ENCODE data around the gene SPDYE6. TPM values are rescaled to one million over a fixed set of nuclear protein-coding genes. Genes with fewer than 3 reads are reported as not detected.
"Not testable (repeated sequence)": the region's sequence is repeated elsewhere in the genome, so short reads cannot be mapped to it uniquely, and the experiment has no call there.

The SPDYE6 gene
- total RNA-seq, 2 donors from 2014 or later = not detected

DNA sequence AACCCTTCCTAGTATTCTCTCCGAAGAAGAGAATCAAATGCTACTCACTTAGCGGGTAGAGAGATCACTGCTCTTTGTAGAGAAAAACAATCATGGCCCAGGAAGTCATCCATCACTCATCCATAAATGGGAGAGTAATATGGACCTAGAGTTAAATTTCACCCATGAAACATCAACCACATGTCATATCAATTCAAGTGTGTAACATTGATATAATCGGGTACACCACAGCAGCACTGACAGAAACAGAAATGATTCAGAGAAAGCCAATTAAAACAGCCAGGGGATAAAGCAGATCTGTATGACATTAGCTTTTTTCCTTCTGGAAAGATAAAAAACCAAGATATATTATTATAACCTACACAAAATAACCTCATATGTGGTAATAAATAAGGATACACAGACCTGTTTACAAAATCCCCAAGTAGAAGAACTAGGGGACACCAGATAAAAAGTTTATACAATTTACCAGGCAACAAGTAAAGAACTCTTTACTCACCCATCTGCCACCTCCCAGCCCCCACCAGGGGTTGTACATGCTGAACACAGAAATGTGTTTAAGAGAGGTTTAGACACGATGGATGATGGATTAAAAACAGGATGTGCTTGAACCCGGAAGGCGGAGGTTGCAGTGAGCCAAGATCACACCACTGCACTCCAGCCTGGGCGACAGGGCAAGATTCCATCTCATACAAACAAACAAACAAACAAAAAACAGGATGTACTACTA, 25.6 kb upstream of the SPDYE6 start:
- ATAC-seq (replicated peaks); H3K27ac Mint-ChIP-seq; H3K4me3 Mint-ChIP-seq; H3K9me3 Mint-ChIP-seq; H3K27me3 Mint-ChIP-seq; H3K4me1 Mint-ChIP-seq: not testable (repeated sequence)
- H3K36me3 Mint-ChIP-seq (ENCODE audit: low read depth) = peaks cover 100% of the 10 kb centered on the region

DNA sequence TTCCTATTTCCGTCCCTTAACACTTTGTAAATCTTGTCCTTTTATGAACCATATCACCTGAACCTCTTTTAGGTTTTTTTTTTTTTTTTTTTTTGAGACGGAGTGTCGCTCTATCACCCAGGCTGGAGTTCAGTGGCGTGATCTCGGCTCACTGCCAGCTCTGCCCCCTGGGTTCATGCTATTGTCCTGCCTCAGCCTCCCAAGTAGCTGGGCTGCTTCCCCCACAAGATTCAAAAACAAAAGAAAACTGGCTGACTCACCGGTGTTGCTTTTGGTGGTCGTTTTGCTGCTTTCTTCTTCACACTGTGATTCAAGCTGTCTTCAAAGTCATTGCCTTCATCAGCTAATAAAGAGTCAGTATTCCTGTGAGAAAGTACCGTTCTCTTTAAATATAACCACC, 24.6 kb upstream of the SPDYE6 start:
- Mint-ChIP-seq H3K4me1 (peaks cover 11% of the 10 kb centered on the region), H3K36me3 (ENCODE audit: low read depth) (peaks cover 100% of the 10 kb centered on the region)
- not testable (repeated sequence) for H3K27me3 Mint-ChIP-seq; H3K27ac Mint-ChIP-seq; ATAC-seq (replicated peaks); H3K4me3 Mint-ChIP-seq; H3K9me3 Mint-ChIP-seq

DNA sequence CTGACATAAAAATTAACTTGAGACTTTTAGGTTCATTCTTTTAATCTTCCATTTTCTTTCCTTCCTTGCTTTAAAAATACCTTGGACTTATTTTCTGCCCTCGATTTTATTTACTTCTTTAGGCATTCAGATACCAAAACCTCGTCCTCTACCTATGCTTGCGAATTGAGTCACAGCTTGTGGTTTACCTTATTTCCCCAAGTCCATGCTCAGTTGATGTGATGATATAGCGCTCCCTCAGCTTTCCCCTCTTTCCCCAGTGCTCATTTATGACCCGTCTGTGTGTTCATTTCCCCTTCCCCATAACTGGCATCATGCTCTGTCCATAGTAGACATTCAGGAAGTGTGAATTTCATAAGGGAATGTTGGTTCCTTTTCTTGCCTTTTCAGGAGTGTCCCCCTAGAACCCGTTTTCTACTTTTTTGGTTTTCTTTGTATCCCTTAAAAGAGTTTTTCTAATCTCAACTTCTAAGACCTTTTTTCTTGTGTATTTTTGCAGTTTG, 20.8 kb upstream of the SPDYE6 start:
- Mint-ChIP-seq H3K27me3 (no peaks in the 10 kb centered on the region), H3K9me3 (no peaks in the 10 kb centered on the region), H3K36me3 (ENCODE audit: low read depth) (peaks cover 91% of the 10 kb centered on the region), H3K4me3 (no peak overlapping the region), H3K27ac (peak overlapping the region; percentile 62), H3K4me1 (peaks cover 15% of the 10 kb centered on the region)
- peak; percentile 66 for ATAC-seq (replicated peaks)

- not testable (repeated sequence) for H3K27ac Mint-ChIP-seq; H3K4me3 Mint-ChIP-seq; ATAC-seq (replicated peaks); H3K27me3 Mint-ChIP-seq; H3K9me3 Mint-ChIP-seq
- peaks cover 80% of the 10 kb centered on the region for H3K36me3 Mint-ChIP-seq (ENCODE audit: low read depth)
- peaks cover 15% of the 10 kb centered on the region for H3K4me1 Mint-ChIP-seq
Observed at GRCh38 chr7:102372796-102373195, 16.6 kb upstream of the SPDYE6 start.

- not testable (repeated sequence) for H3K27me3 Mint-ChIP-seq; ATAC-seq (replicated peaks); H3K27ac Mint-ChIP-seq; H3K4me1 Mint-ChIP-seq; H3K9me3 Mint-ChIP-seq
- Mint-ChIP-seq H3K36me3 (ENCODE audit: low read depth) (peaks cover 74% of the 10 kb centered on the region), H3K4me3 (peak overlapping the region; percentile 19)
Observed at GRCh38 chr7:102370038-102370437, 13.8 kb upstream of the SPDYE6 start.

- H3K4me1 Mint-ChIP-seq; H3K27me3 Mint-ChIP-seq; H3K9me3 Mint-ChIP-seq; H3K27ac Mint-ChIP-seq; ATAC-seq (replicated peaks): not testable (repeated sequence)
- peak overlapping the region; percentile 87 for H3K4me3 Mint-ChIP-seq
- peaks cover 50% of the 10 kb centered on the region for H3K36me3 Mint-ChIP-seq (ENCODE audit: low read depth)
Observed at GRCh38 chr7:102365390-102365789, 9.1 kb upstream of the SPDYE6 start.

- not testable (repeated sequence) for H3K4me1 Mint-ChIP-seq; ATAC-seq (replicated peaks)
- peaks cover 43% of the 10 kb centered on the region for H3K36me3 Mint-ChIP-seq (ENCODE audit: low read depth)
Observed at GRCh38 chr7:102364394-102364886, 8.2 kb upstream of the SPDYE6 start.

GRCh38 chr7:102363549-102364393, 7.5 kb upstream of the SPDYE6 start:
- H3K9me3 Mint-ChIP-seq, H3K4me1 Mint-ChIP-seq, H3K27me3 Mint-ChIP-seq: not testable (repeated sequence)
- Mint-ChIP-seq H3K4me3 (peak overlapping the region; percentile 87), H3K27ac (peak overlapping the region; percentile 88), H3K36me3 (ENCODE audit: low read depth) (peaks cover 43% of the 10 kb centered on the region)
- peak; percentile 99 for ATAC-seq (replicated peaks)

More at GRCh38 chr7:102364394-102364886, 8.2 kb upstream of the SPDYE6 start:
- not testable (repeated sequence) for H3K27me3 Mint-ChIP-seq, H3K9me3 Mint-ChIP-seq
- peak overlapping the region; percentile 88 for H3K27ac Mint-ChIP-seq
- H3K4me3 Mint-ChIP-seq = peak overlapping the region; percentile 87

- H3K4me1 Mint-ChIP-seq; H3K27ac Mint-ChIP-seq; H3K4me3 Mint-ChIP-seq; H3K9me3 Mint-ChIP-seq; ATAC-seq (replicated peaks); H3K27me3 Mint-ChIP-seq; H3K36me3 Mint-ChIP-seq (ENCODE audit: low read depth): not testable (repeated sequence)
Observed at GRCh38 chr7:102346983-102347382, 9.3 kb downstream of the SPDYE6 start.

GRCh38 chr7:102340599-102341368, 15.5 kb downstream of the SPDYE6 start:
- H3K4me3 Mint-ChIP-seq; H3K9me3 Mint-ChIP-seq; ATAC-seq (replicated peaks); H3K27ac Mint-ChIP-seq; H3K4me1 Mint-ChIP-seq; H3K36me3 Mint-ChIP-seq (ENCODE audit: low read depth); H3K27me3 Mint-ChIP-seq: not testable (repeated sequence)

DNA sequence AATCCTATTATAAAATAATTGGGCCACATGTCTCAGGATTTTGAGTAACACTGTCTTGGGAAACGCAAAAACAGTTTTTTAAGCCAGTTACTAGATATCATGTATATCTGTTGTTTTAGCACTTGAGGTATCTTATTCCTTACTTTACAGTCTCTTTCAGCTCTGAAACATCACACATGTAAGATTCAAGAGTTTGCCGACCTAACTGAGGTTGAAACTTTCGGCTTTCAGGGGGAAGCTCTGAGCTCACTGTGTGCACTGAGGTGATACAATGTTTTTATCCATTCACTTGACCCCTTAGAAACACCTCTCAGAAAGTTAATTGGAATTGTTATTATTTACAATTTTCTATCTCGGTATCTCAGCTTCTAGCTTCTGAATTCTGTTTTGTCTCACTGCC, 18.8 kb downstream of the SPDYE6 start:
- not testable (repeated sequence) for H3K27ac Mint-ChIP-seq; H3K4me3 Mint-ChIP-seq; H3K4me1 Mint-ChIP-seq; H3K36me3 Mint-ChIP-seq (ENCODE audit: low read depth); H3K27me3 Mint-ChIP-seq; ATAC-seq (replicated peaks); H3K9me3 Mint-ChIP-seq

DNA sequence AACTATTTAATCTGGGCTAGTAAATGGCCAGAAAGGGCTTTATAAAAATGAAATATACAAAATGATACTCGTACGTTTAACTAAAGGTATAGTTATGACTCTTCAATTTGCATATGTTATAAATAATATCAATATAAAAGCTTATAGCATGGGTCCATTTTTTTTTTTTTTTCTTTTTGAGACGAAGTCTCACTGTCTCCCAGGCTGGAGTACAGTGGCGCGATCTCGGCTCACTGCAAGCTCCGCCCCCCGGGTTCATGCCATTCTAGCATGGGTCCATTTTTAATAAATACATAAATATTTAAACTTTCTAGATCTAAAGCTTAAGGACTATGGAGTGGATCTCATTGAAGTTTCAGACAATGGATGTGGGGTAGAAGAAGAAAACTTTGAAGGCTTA, 19.2 kb downstream of the SPDYE6 start:
- H3K4me1 Mint-ChIP-seq; H3K27ac Mint-ChIP-seq; ATAC-seq (replicated peaks); H3K9me3 Mint-ChIP-seq; H3K4me3 Mint-ChIP-seq; H3K36me3 Mint-ChIP-seq (ENCODE audit: low read depth); H3K27me3 Mint-ChIP-seq: not testable (repeated sequence)

GRCh38 chr7:102335574-102335973, 20.7 kb downstream of the SPDYE6 start:
- not testable (repeated sequence) for H3K4me1 Mint-ChIP-seq; H3K4me3 Mint-ChIP-seq; ATAC-seq (replicated peaks); H3K27me3 Mint-ChIP-seq; H3K36me3 Mint-ChIP-seq (ENCODE audit: low read depth); H3K9me3 Mint-ChIP-seq; H3K27ac Mint-ChIP-seq

GRCh38 chr7:102330666-102331460, 25.4 kb downstream of the SPDYE6 start:
- not testable (repeated sequence) for H3K9me3 Mint-ChIP-seq

More at GRCh38 chr7:102330666-102331460, 25.4 kb downstream of the SPDYE6 start:
- H3K36me3 Mint-ChIP-seq (ENCODE audit: low read depth); H3K4me1 Mint-ChIP-seq; H3K27ac Mint-ChIP-seq; ATAC-seq (replicated peaks); H3K4me3 Mint-ChIP-seq: not testable (repeated sequence)
- peaks cover 11% of the 10 kb centered on the region for H3K27me3 Mint-ChIP-seq

All from activated T-helper 17 cell treated with anti-CD3 and anti-CD28 coated beads, Interleukin-2, amount 50 U/mL, for 72 hours (primary cell).